BE2C (cell line): ENCODE data around the gene GNAQ.

Experiments used
- DNase-seq: peaks from one replicate; pipeline ENCODE4 v3.0.0-alpha.2; 2020
- H3K27me3 ChIP-seq: fragments of 250-450 bp; sonication (Bioruptor Pico); 2 replicates; pipeline ENCODE4 v1.5.1; 2020; ENCODE audit warnings: mild to moderate bottlenecking
- H3K36me3 ChIP-seq: fragments of 250-450 bp; sonication (Bioruptor Pico); 2 replicates; pipeline ENCODE4 v1.5.1; 2020; ENCODE audit warnings: mild to moderate bottlenecking
- H3K4me1 ChIP-seq: fragments of 250-450 bp; sonication (Bioruptor Pico); 2 replicates; pipeline ENCODE4 v1.5.1; 2020
- H3K4me3 ChIP-seq: 2 replicates; pipeline ENCODE4 v1.5.1; 2011; ENCODE audit warnings: low read depth, low read length
- H3K9me3 ChIP-seq: fragments of 250-450 bp; sonication (Bioruptor Pico); 2 replicates; pipeline ENCODE4 v1.5.1; 2020
- TF ChIP-seq, protein P1 (sequence below): IDR thresholded peaks from 2 replicates; pipeline ENCODE4 v1.5.1; 2012; ENCODE audit warnings: mild to moderate bottlenecking, low read depth, low read length

The GNAQ gene

DNA sequence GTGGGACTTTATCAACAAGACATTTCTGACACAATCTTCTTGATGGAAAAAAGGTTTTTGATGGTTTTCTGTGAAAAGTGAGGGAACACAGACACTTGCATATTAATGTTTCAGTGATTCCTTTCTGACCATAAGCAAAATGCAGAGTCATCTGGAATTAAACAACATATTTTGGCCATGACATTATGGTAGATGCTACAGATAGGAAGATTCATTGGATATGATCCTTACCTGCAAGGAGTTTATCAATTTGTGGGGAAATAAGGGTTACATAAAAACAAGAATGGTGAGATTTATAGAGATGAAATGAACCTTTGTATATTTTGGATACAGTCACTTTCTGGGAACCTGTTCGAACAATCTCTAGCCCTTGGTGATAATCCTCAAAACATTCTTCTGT, 228.2 kb downstream of the GNAQ start:
- no peaks in the 10 kb centered on the region for H3K27me3 ChIP-seq
- peaks cover 6% of the 10 kb centered on the region; the same call in 1 of the 2 replicates for H3K4me1 ChIP-seq
- H3K9me3 ChIP-seq = no peaks in the 10 kb centered on the region
- TF ChIP-seq, protein P1, sequence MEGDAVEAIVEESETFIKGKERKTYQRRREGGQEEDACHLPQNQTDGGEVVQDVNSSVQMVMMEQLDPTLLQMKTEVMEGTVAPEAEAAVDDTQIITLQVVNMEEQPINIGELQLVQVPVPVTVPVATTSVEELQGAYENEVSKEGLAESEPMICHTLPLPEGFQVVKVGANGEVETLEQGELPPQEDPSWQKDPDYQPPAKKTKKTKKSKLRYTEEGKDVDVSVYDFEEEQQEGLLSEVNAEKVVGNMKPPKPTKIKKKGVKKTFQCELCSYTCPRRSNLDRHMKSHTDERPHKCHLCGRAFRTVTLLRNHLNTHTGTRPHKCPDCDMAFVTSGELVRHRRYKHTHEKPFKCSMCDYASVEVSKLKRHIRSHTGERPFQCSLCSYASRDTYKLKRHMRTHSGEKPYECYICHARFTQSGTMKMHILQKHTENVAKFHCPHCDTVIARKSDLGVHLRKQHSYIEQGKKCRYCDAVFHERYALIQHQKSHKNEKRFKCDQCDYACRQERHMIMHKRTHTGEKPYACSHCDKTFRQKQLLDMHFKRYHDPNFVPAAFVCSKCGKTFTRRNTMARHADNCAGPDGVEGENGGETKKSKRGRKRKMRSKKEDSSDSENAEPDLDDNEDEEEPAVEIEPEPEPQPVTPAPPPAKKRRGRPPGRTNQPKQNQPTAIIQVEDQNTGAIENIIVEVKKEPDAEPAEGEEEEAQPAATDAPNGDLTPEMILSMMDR = no peak
- DNase-seq = no peak
- no peak overlapping the region for H3K4me3 ChIP-seq
- H3K36me3 ChIP-seq = no peaks in the 10 kb centered on the region; the same call in 1 of the 2 replicates

DNA sequence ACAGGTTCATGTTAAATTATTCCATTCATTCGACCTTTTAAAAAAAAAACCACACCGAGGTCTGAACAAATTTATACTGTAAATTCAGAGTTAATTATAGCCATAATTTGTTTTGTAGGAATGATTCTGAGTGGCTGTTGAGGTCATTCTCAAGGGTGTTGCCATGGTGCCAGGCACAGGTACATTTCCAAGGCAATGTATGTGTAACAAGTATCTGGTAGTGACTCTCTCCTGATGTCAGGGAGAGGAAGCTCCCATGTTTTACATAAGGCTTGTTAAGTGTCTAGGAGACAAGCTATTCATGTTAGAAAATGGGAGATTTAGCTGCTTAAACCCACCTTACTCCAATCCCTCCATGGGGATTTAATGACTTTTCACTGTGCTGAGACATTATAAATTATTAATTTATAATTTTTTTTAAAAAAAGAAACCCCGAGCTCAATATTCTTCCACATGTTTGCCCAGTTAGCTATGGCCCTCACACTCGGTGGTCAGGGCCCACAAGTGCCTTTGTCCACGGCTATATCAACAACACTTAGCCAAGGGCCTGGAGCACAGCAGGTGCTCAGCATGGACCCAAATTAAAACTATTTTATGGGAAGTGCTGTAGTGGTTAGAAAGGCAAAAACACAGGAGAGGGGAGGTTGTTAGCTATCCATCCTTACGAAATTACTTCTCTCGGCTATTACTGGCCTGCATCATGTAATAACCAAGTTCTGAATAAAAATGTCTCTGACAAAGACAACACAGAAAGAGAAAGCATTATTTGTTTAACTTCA, 228.9 kb downstream of the GNAQ start:
- TF ChIP-seq, protein P1 = no peak
- DNase-seq = no peak
- no peaks in the 10 kb centered on the region; the same call in 1 of the 2 replicates for H3K36me3 ChIP-seq
- H3K27me3 ChIP-seq = no peaks in the 10 kb centered on the region
- H3K9me3 ChIP-seq = no peaks in the 10 kb centered on the region
- no peak overlapping the region for H3K4me3 ChIP-seq
- H3K4me1 ChIP-seq = peaks cover 6% of the 10 kb centered on the region; the same call in 1 of the 2 replicates

DNA sequence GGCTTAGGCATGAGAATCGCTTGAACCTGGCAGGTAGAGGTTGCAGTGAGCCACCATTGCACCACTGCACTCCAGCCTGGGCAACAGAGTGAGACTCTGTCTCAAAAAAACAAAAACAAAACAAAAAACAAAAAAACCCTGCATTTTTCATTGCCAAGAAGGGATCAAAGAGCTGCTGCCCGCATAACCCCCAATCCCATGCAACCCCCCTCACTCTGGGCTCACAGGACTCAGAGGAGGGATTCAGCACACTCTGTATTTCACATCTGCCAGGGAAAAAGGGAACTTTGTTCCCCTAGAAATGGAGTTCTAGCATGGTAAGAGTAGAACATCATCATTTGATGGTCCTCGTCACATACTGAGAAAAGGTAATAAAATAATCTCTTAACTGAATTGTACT, 229.5 kb downstream of the GNAQ start:
- H3K27me3 ChIP-seq = no peaks in the 10 kb centered on the region
- no peak overlapping the region for H3K4me3 ChIP-seq
- no peaks in the 10 kb centered on the region; the same call in 1 of the 2 replicates for H3K36me3 ChIP-seq
- TF ChIP-seq, protein P1 = no peak
- no peaks in the 10 kb centered on the region for H3K9me3 ChIP-seq
- DNase-seq = no peak
- peaks cover 3% of the 10 kb centered on the region; the same call in 1 of the 2 replicates for H3K4me1 ChIP-seq

DNA sequence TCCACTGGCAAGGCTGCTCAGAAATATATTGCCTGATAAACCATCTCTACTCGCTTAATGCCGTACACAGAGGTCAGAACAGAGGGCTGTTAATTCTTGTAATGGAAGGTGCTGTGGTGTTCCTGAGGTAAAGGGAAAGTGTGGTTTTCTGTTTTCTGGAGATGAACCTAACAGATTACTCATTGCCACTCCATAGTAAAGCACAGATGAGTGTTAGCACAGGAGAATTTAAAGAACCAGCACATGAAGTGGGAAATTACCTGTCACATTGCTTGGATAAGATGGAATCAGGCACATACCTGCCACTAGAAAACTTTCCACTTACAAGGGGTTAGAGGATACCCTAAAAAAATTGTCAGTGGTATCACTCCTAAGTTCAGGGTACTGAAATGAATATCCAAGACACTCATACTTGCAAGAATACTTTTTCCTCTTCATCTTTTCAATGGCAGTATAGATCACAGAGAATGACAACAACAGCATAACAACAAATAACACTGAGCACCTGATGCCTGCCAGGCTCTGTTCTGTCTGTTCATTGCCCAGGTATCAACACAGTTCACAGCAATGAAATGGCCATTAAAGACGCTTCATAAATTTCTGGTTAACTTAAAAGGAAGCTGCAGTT, 230.6 kb downstream of the GNAQ start:
- Histone ChIP-seq H3K27me3 (no peaks in the 10 kb centered on the region), H3K36me3 (no peaks in the 10 kb centered on the region), H3K4me1 (no peaks in the 10 kb centered on the region), H3K4me3 (no peak overlapping the region), H3K9me3 (no peaks in the 10 kb centered on the region)
- TF ChIP-seq, protein P1 = no peak
- DNase-seq = no peak

DNA sequence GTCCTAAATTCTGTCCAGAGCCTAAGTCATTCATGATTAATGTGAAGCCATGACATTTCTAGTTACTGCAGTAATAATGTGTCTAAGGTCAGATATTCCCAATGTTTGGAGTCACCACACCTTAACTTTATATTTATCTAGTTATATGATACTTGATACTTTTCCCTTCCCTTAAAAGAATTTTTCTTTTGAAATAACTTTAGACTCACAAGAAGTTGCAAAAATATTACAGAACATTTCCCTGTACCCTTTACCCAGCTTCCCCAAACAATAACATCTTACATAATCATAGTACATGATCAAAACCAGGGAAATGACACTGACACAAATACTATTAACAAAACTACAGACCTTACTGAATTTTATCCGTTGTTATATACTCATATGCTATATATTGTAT, 233.5 kb downstream of the GNAQ start:
- Histone ChIP-seq H3K4me1 (peaks cover 13% of the 10 kb centered on the region), H3K36me3 (no peaks in the 10 kb centered on the region), H3K9me3 (no peaks in the 10 kb centered on the region), H3K27me3 (no peaks in the 10 kb centered on the region), H3K4me3 (no peak overlapping the region)
- TF ChIP-seq, protein P1 = no peak
- DNase-seq = no peak

DNA sequence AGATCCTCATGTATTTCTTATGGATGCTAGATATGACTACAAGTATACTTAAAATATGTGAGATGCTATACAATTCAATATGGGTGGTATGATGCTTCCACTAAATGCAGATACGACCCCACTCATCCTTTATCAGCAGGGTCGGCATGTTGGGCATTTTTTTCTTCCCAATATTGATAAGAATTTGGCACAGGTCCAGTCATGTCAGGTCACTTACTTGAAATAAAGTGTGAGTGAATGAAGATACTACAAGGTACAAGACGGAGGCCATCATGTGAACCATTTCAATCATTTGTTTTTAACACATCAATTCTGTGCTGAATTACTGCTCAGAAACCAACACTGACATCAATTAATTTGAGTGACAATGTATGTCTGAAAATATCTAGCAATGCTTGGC, 236.6 kb downstream of the GNAQ start:
- Histone ChIP-seq H3K9me3 (no peaks in the 10 kb centered on the region), H3K4me3 (no peak overlapping the region), H3K27me3 (no peaks in the 10 kb centered on the region), H3K4me1 (peaks cover 24% of the 10 kb centered on the region), H3K36me3 (peaks cover 2% of the 10 kb centered on the region; the same call in 1 of the 2 replicates)
- TF ChIP-seq, protein P1 = no peak
- no peak for DNase-seq
